ENCODE results near the gene CRELD2. TPM values are rescaled to one million over a fixed set of nuclear protein-coding genes. Genes with fewer than 3 reads are reported as not detected.

CRELD2 gene, protein sequence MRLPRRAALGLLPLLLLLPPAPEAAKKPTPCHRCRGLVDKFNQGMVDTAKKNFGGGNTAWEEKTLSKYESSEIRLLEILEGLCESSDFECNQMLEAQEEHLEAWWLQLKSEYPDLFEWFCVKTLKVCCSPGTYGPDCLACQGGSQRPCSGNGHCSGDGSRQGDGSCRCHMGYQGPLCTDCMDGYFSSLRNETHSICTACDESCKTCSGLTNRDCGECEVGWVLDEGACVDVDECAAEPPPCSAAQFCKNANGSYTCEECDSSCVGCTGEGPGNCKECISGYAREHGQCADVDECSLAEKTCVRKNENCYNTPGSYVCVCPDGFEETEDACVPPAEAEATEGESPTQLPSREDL
- total RNA-seq: 10 to 100 TPM; 50.0 to 51.2 TPM

GRCh38 chr22:49917974-49918910, at the start of gene CRELD2, which contains the start of gene ALG12:
Gene CRELD2, plus strand, starts transcription at chr22:49918634. Its CDS starts 136 bp downstream, at chr22:49918770.
Gene ALG12, minus strand, starts transcription at chr22:49918438. Its CDS starts 4,673 bp downstream, at chr22:49913765.
- Mint-ChIP-seq H3K27ac (peak within 1 kb of the TSS; percentile 81), H3K4me1 (peaks cover 24% of the 10 kb centered on the region), H3K4me3 (peak within 1 kb of the TSS; percentile 80), H3K27me3 (no peaks in the 10 kb centered on the region), H3K9me3 (no peaks in the 10 kb centered on the region), H3K36me3 (ENCODE audit: low read depth) (peaks cover 18% of the 10 kb centered on the region)
- DNase-seq: peak; percentile 97
- ChIA-PET CTCF (interaction anchor here (0.7 to 1.9 kb wide), 3 partner anchors 31 to 151 kb away, joined by 3 to 9 read pairs (median 3); no protein-coding TSS in a partner anchor), POLR2A (interaction anchor here (0.5 to 3.9 kb wide), 18 partner anchors 8 to 151 kb away, joined by 3 to 23 read pairs (median 4); partner anchors contain the start of gene PIM3)

GRCh38 chr22:49869086-49869830, 49.2 kb upstream of the CRELD2 start:
- CTCF ChIA-PET: interaction anchor here (1.7 to 1.9 kb wide), 2 partner anchors 24 to 31 kb away, joined by 4 to 6 read pairs; no protein-coding TSS in a partner anchor
- DNase-seq: no peak
- peaks cover 65% of the 10 kb centered on the region for H3K36me3 Mint-ChIP-seq (ENCODE audit: low read depth)
- H3K4me1 Mint-ChIP-seq: peaks cover 62% of the 10 kb centered on the region
- no peak overlapping the region for H3K4me3 Mint-ChIP-seq
- H3K27ac Mint-ChIP-seq: peak overlapping the region; percentile 55
- POLR2A ChIA-PET: interaction anchor here (2.5 to 3.2 kb wide), 2 partner anchors 11 to 14 kb away, joined by 10 to 18 read pairs; no protein-coding TSS in a partner anchor
- no peaks in the 10 kb centered on the region for H3K27me3 Mint-ChIP-seq
- H3K9me3 Mint-ChIP-seq: peaks cover 34% of the 10 kb centered on the region

DNA sequence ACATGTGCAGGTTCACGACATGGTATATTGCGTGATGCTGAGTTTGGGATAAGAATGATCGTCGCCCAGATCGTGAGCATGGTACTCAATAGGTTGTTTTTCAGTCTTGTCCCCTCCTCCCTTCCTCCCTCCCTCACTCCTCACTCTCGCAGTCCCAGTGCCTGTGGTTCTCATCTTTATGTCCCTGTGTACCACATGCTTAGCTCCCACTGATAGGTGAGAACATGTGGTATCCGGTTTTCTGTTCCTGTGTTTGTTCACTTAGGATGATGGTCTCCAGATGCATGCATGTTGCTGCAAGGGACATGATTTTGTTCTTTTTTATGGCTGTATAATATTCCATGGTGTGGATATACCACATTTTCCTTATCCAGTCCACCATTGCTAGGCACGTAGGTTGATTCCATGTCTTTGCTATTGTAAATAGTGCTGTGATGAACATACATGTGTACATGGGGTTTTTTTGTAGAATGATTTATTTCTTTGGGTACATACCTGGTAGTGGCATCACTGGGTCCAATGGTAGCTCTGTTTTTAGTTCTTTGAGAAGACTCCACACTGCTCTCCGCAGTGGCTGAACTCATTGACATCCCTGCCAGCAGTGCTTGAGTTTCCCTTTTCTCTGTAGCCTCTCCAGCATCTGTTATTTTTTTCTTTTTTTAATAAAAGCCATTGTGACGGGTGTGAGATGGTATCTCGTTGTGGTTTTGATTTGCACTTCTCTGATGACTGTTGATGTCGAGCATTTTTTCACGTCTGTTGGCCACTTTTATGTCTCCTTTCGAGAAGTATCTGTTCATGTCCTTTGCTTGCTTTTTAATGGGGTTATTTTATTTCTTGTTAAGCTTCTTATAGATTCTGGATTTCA, 48.4 kb upstream of the CRELD2 start:
- Mint-ChIP-seq H3K27me3 (no peaks in the 10 kb centered on the region), H3K4me3 (peak overlapping the region; percentile 9), H3K9me3 (peaks cover 34% of the 10 kb centered on the region), H3K4me1 (peaks cover 61% of the 10 kb centered on the region), H3K36me3 (ENCODE audit: low read depth) (peaks cover 67% of the 10 kb centered on the region), H3K27ac (peak overlapping the region; percentile 17)
- CTCF ChIA-PET: interaction anchor here (1.7 kb wide), 2 partner anchors 23 to 103 kb away, joined by 4 read pairs; no protein-coding TSS in a partner anchor
- POLR2A ChIA-PET: interaction anchor here (0.8 to 2.5 kb wide), 4 partner anchors 11 to 102 kb away, joined by 3 to 10 read pairs (median 6); no protein-coding TSS in a partner anchor
- peak; percentile 34 for DNase-seq

DNA sequence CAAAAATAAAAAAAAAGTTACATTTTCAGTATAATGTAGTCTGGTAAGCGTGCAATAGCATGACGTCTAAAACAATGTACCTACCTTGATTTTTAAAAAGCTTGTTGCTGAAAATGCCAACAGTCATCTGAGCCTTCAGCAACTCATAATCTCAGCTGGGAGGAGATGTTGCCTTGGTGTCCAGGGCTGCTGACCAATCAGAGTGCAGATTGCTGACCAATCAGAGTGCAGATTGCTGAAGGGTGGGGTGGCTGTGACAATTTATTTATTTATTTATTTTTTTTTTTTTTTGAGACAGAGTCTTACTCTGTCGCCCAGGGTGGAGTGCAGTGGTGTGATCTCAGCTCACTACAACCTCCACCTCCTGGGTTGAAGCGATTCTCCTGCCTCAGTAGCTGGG, 47.0 kb upstream of the CRELD2 start:
- no peak overlapping the region for H3K4me3 Mint-ChIP-seq
- peaks cover 66% of the 10 kb centered on the region for H3K36me3 Mint-ChIP-seq (ENCODE audit: low read depth)
- H3K27me3 Mint-ChIP-seq: no peaks in the 10 kb centered on the region
- no peak overlapping the region for H3K27ac Mint-ChIP-seq
- peaks cover 52% of the 10 kb centered on the region for H3K4me1 Mint-ChIP-seq
- peaks cover 23% of the 10 kb centered on the region for H3K9me3 Mint-ChIP-seq
- POLR2A ChIA-PET: interaction anchor here (1.3 to 2.5 kb wide), 3 partner anchors 9 to 33 kb away, joined by 5 to 10 read pairs (median 8); no protein-coding TSS in a partner anchor
- no peak for DNase-seq
- CTCF ChIA-PET: interaction anchor here (1.7 kb wide), 1 partner anchor 104 kb away, joined by 4 read pairs; no protein-coding TSS in a partner anchor

- H3K36me3 Mint-ChIP-seq (ENCODE audit: low read depth): peaks cover 63% of the 10 kb centered on the region
- POLR2A ChIA-PET: no interaction called here
- no peak overlapping the region for H3K27ac Mint-ChIP-seq
- peaks cover 16% of the 10 kb centered on the region for H3K9me3 Mint-ChIP-seq
- peaks cover 43% of the 10 kb centered on the region for H3K4me1 Mint-ChIP-seq
- H3K4me3 Mint-ChIP-seq: no peak overlapping the region
- no peak for DNase-seq
- H3K27me3 Mint-ChIP-seq: no peaks in the 10 kb centered on the region
- CTCF ChIA-PET: no interaction called here
Observed at GRCh38 chr22:49872347-49872746, 46.1 kb upstream of the CRELD2 start.

- no peak for DNase-seq
- Mint-ChIP-seq H3K36me3 (ENCODE audit: low read depth) (peaks cover 60% of the 10 kb centered on the region), H3K4me1 (peaks cover 35% of the 10 kb centered on the region), H3K27me3 (no peaks in the 10 kb centered on the region), H3K9me3 (peaks cover 16% of the 10 kb centered on the region), H3K27ac (no peak overlapping the region), H3K4me3 (no peak overlapping the region)
- POLR2A ChIA-PET: no interaction called here
- CTCF ChIA-PET: interaction anchor here (1.1 kb wide), 1 partner anchor 106 kb away, joined by 3 read pairs; no protein-coding TSS in a partner anchor
Observed at GRCh38 chr22:49873228-49873940, 45.0 kb upstream of the CRELD2 start.

DNA sequence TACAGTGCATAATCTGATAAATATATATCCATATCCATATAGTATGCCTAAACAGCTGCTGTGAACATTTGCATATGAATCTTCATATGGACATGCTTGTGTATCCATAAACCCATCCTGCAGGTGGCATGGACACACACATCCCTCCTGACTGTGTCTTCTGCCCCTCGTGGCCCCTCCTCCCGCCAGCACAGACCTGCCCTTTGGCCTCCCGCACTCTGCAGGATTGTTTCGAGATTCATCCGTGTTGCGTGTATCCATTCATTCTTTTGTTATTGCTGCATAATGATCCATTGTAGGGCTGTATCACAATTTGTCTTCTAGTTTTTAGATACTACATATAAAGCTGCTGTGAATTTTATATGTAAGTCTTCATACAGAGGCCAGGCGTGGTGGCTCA, 40.8 kb upstream of the CRELD2 start:
- DNase-seq: no peak
- Mint-ChIP-seq H3K36me3 (ENCODE audit: low read depth) (peaks cover 53% of the 10 kb centered on the region), H3K4me1 (peaks cover 36% of the 10 kb centered on the region), H3K27me3 (no peaks in the 10 kb centered on the region), H3K4me3 (no peak overlapping the region), H3K9me3 (no peaks in the 10 kb centered on the region), H3K27ac (no peak overlapping the region)
- ChIA-PET CTCF (no interaction called here), POLR2A (no interaction called here)

DNA sequence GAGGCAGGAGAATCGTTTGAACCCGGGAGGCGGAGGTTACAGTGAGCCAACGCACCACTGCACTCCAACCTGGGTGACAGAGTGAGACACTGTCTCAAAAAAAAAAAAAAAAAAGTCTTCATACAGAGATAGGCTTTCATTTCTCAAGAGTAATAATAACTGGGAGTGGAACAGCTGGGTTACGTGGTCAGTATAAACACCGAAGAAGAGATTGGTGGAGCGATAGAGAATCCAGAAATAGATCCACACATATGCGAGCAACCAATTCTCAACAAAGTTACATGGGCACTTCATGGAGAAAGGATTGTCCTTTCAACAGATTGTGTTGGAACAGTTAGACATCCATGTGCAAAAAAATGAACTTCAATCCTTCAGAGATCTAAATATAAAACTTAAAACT, 40.2 kb upstream of the CRELD2 start:
- peak overlapping the region; percentile 26 for H3K27ac Mint-ChIP-seq
- ChIA-PET CTCF (no interaction called here), POLR2A (no interaction called here)
- no peak overlapping the region for H3K4me3 Mint-ChIP-seq
- H3K9me3 Mint-ChIP-seq: no peaks in the 10 kb centered on the region
- no peak for DNase-seq
- peaks cover 36% of the 10 kb centered on the region for H3K4me1 Mint-ChIP-seq
- peaks cover 56% of the 10 kb centered on the region for H3K36me3 Mint-ChIP-seq (ENCODE audit: low read depth)
- H3K27me3 Mint-ChIP-seq: no peaks in the 10 kb centered on the region

DNA sequence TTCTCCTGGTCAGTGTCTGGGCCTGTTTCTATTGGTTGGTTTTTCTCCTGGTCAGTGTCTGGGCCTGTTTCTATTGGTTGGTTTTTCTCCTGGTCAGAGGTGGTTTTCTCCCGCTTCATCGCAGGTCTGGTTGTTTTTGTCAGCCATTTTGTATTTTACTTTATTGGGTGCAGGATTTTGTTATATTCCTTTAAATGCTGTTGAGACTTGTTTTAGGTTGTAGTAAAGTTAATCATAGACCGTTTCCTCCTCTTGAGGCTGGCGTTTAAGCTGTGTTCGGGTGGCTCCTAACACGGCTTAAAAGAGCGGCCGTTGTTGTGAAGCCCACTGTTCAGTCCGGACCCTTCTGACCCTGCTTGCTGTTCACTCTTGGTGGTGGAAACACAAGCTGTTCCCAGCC, 38.6 kb upstream of the CRELD2 start:
- Mint-ChIP-seq H3K4me1 (peaks cover 36% of the 10 kb centered on the region), H3K27ac (peak overlapping the region; percentile 67), H3K36me3 (ENCODE audit: low read depth) (peaks cover 57% of the 10 kb centered on the region), H3K9me3 (no peaks in the 10 kb centered on the region), H3K4me3 (peak overlapping the region; percentile 33), H3K27me3 (no peaks in the 10 kb centered on the region)
- no peak for DNase-seq
- ChIA-PET POLR2A (interaction anchor here (1.3 to 2.5 kb wide), 5 partner anchors 9 to 41 kb away, joined by 4 to 10 read pairs (median 6); partner anchors contain the start of gene ZBED4), CTCF (no interaction called here)

DNA sequence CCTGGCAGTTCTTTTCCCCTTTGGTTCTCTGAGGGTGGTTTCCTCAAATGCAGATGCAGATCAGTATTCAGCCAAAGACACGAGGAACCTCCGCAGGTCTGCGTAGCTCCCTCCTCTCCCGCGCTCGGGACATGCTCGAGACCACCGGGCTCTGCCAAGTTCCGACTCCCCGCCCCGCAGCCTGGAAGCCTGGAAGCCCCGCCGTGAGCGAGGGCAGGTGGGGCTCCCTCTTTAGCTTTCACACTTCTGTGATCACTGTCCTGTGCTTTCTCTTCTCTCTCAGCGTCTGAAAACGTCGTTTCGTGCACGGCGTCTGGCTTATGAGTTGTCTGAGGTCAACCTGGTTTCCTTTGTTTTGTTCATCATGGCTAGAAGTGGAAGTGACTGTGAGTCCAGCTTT, 38.2 kb upstream of the CRELD2 start:
- ChIA-PET CTCF (no interaction called here), POLR2A (interaction anchor here (1.3 to 2.5 kb wide), 7 partner anchors 10 to 65 kb away, joined by 4 to 10 read pairs (median 5); partner anchors contain the start of genes ALG12, CRELD2 and ZBED4)
- Mint-ChIP-seq H3K9me3 (no peaks in the 10 kb centered on the region), H3K4me3 (peak overlapping the region; percentile 33), H3K27me3 (no peaks in the 10 kb centered on the region), H3K27ac (peak overlapping the region; percentile 67), H3K4me1 (peaks cover 36% of the 10 kb centered on the region), H3K36me3 (ENCODE audit: low read depth) (peaks cover 56% of the 10 kb centered on the region)
- DNase-seq: peak; percentile 42

- CTCF ChIA-PET: no interaction called here
- Mint-ChIP-seq H3K27me3 (no peaks in the 10 kb centered on the region), H3K4me3 (peak overlapping the region; percentile 15), H3K27ac (no peak overlapping the region), H3K36me3 (ENCODE audit: low read depth) (peaks cover 60% of the 10 kb centered on the region), H3K4me1 (peaks cover 36% of the 10 kb centered on the region), H3K9me3 (no peaks in the 10 kb centered on the region)
- no peak for DNase-seq
- POLR2A ChIA-PET: interaction anchor here (1.0 to 2.5 kb wide), 3 partner anchors 27 to 67 kb away, joined by 4 to 10 read pairs (median 5); partner anchors contain the start of gene ZBED4
Observed at GRCh38 chr22:49881856-49882255, 36.6 kb upstream of the CRELD2 start.
